Measurements from ENCODE around the gene ACAA1.

ACAA1 gene

DNA sequence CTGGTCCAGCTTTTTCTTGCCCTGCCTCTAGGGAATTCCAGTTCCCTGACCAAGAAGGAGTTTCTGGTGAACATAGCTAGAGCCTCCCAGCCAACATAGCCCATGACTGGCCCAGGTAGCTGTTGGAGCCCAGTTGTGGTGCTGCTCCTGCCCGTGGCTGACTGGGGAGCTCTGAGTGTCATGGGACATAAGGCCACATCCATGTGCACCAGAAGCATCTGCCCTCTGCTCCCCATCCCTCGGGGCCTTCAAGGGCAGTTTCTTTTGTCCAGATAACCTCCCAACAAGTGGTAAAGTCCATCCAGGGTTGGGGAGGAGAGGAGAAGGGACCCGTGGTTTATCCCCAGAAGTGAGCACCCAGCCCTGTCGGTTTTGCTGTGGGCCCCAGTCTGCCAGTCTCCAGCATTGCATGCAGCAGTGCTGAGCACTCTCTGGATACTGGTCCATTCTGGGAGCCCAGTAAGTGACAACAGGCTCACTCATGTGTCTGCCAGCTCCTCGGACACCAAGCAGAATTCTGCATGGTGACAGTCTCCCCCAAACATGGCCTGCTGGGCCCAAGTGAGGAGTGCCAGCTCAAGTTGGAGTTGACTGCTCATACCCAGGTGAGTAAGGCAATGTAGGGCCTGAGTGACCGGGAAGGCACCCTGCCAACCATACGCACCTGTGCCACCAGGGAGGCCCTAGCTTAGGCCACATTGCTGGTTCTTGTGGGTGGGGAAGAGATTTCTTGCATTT, 28.8 kb downstream of the ACAA1 start:
- TF ChIP-seq, protein P1, sequence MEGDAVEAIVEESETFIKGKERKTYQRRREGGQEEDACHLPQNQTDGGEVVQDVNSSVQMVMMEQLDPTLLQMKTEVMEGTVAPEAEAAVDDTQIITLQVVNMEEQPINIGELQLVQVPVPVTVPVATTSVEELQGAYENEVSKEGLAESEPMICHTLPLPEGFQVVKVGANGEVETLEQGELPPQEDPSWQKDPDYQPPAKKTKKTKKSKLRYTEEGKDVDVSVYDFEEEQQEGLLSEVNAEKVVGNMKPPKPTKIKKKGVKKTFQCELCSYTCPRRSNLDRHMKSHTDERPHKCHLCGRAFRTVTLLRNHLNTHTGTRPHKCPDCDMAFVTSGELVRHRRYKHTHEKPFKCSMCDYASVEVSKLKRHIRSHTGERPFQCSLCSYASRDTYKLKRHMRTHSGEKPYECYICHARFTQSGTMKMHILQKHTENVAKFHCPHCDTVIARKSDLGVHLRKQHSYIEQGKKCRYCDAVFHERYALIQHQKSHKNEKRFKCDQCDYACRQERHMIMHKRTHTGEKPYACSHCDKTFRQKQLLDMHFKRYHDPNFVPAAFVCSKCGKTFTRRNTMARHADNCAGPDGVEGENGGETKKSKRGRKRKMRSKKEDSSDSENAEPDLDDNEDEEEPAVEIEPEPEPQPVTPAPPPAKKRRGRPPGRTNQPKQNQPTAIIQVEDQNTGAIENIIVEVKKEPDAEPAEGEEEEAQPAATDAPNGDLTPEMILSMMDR (IDR thresholded peaks at IDR 0.05) = no peak

DNA sequence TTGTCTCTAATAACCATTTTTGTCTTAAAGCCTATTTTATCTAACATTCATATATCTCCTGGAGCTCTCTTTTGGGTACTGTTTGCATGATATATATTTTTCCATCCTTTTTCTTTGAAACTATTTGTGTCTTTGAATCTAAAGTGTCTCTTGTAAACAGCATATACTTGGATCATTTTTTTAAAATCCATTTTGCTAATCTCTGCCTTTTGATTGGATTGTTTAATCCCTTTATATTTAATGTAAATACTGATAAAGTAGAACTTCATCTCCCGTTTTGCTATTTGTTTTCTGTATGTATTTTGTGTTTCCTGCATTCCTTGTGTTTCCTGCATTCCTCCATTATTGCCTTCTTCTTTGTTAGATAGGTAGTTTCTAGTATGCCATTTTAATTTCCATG, 31.4 kb downstream of the ACAA1 start:
- TF ChIP-seq, protein P1 (IDR thresholded peaks at IDR 0.05) = no peak

DNA sequence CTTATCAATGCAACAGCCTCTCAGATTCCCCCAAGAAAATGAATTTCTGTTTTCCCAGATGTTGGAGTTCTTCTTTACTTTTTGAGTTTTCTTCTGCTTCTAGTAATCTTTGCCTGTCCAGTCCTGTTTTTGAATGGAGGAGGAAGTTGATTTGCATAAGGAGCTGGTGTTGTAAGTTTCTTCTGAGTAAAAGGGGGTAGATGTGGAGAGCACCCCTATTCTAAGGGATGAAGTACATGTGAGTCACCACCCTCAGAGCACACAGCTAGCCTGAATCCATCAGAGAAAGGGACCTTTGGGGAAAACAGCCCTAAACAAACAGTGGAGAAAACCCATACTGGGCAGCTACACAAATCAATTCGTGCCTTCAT, 34.5 kb downstream of the ACAA1 start:
- TF ChIP-seq, protein P1 (IDR thresholded peaks at IDR 0.05) = no peak

DNA sequence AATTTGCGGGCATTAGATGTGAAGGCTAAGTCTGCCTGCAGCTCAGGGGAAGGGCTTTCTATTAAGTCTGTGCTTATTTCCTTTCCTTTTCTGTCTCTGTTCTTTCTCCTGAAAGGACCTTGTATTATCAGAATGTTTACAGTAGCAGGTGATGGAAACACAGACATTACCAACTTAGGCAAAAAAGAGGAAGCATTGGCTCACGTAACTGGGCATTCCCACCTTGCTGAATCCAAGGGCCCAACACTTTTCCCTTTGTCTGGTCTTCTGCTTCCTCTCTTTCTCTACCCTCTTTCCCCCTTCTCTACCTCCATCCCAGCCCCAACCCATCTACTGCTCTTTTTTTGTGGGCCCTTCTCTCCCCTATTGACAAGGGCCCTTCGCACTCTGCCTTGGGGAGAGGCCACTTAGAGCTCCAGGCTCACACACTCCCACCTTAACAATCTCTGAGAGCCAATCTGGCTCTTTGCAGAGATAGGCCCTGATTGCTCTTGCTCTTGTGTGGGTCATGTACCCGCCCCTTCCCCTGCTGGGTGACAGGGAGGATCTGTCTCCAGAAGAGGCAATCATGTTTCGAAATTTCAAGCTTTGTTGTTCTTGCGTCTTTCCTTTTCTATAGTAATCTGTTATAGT, 35.0 kb downstream of the ACAA1 start:
- TF ChIP-seq, protein P1 (IDR thresholded peaks at IDR 0.05) = no peak

DNA sequence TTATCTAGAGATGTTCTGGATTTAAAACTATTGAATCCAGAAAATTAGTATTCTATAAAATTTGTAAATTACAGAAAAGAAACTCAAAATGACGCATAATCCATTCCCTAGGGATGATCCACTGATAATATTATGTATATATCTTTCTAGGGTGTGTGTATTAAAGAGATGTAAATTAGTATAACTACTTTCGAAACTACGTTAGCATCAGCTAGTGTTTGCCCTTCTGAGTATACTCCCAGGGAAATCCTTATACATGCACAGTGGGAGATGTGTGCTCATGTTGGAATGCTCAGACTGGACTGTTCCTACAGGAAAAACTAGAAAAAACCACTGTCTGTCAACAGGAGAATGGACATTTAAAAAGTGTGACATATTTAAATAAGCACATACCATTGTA, 36.4 kb downstream of the ACAA1 start:
- TF ChIP-seq, protein P1 (IDR thresholded peaks at IDR 0.05) = no peak

DNA sequence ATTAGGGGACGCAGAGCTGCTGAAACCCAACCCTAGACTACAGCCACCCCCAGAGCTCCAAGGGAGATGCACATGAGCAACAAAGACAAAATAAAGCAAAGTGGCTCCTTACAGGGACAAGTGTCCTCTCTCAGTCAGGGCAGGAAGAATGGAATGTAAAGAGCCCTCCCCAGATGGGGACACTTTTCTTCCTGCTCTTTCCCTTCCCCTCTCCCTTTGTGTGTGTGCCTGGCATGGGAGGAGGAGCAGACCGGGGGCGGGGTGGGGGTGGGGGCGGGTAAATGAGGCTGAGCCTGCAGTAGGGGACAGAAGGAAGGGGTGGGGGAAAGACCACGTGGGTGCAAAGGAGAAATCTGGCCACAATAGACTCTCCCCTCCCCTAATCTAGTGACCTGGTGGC, 37.4 kb downstream of the ACAA1 start:
- TF ChIP-seq, protein P1 (IDR thresholded peaks at IDR 0.05) = no peak

DNA sequence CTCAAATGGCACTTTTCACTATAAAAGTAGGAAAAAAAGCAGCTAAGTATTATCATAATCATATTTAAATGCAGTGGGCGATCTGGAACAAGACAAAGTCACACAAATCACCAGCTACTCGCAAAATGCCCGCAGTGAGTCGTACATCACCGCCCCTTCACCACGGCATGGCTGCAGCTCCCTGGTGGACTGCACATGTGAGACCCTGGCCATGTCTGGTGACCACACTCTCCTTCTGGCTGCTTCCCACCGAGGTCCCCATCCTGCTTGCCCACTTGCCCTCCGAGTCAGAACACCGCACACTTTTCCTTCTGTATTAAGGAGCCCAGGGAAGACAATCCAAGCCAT, 38.6 kb downstream of the ACAA1 start:
- TF ChIP-seq, protein P1 (IDR thresholded peaks at IDR 0.05) = no peak
